MCF 10A (cell line): ENCODE data around the gene NPDC1. TPM values are rescaled to one million over a fixed set of nuclear protein-coding genes. Genes with fewer than 3 reads are reported as not detected.

Source experiments
- BruUV-seq: library from RNA; stranded (reverse); fragments of 400-500 nt; replicated peaks from 2 replicates; lab custom pipeline; 2021; lab: Mats Ljungman, UMichigan
- CTCF ChIA-PET: fragments of 300-600 bp; sonication (Branson Sonifier 250); formaldehyde crosslinking; extraction: SDS; loops from one replicate; lab custom pipeline; 2021; ENCODE audit warnings: antibody characterized with exemption, inconsistent platforms; lab: Yijun Ruan, JAX
- POLR2A ChIA-PET: fragments of 300-600, 350-650 bp; sonication (Branson Sonifier 250); formaldehyde crosslinking; extraction: SDS; loops from one replicate; lab custom pipeline; 2020; ENCODE audit warnings: antibody characterized with exemption, inconsistent platforms; lab: Yijun Ruan, JAX
- DNase-seq: peaks from one replicate; pipeline ENCODE4 v3.0.0-alpha.2; 2018; ENCODE audit not compliant: unreplicated experiment
- H3K27ac Mint-ChIP-seq: one replicate; pipeline ENCODE4 v1.8.0; 2022; ENCODE audit warnings: mild to moderate bottlenecking, low read depth, mixed read lengths; ENCODE audit not compliant: unreplicated experiment
- H3K27me3 Mint-ChIP-seq: one replicate; pipeline ENCODE4 v1.8.0; 2022; ENCODE audit warnings: mixed read lengths; ENCODE audit not compliant: insufficient read depth, unreplicated experiment
- H3K36me3 Mint-ChIP-seq: one replicate; pipeline ENCODE4 v1.8.0; 2022; ENCODE audit warnings: mild to moderate bottlenecking, moderate library complexity, mixed read lengths; ENCODE audit not compliant: insufficient read depth, unreplicated experiment
- H3K4me1 Mint-ChIP-seq: one replicate; pipeline ENCODE4 v1.8.0; 2022; ENCODE audit warnings: mixed read lengths; ENCODE audit not compliant: insufficient read depth, unreplicated experiment
- H3K4me3 Mint-ChIP-seq: one replicate; pipeline ENCODE4 v1.8.0; 2022; ENCODE audit warnings: mild to moderate bottlenecking, moderate library complexity, mixed read lengths; ENCODE audit not compliant: unreplicated experiment
- H3K9me3 Mint-ChIP-seq: one replicate; pipeline ENCODE4 v1.8.0; 2022; ENCODE audit warnings: mixed read lengths; ENCODE audit not compliant: unreplicated experiment
- CTCF ChIP-seq: fragments of 200-600 bp; IDR thresholded peaks from one replicate; pipeline ENCODE4 v1.8.0; 2022; ENCODE audit warnings: antibody characterized with exemption, mild to moderate bottlenecking; ENCODE audit not compliant: unreplicated experiment
- intact Hi-C: fragments of 100-400 bp; cut with micrococcal nuclease; formaldehyde crosslinking; loops from 2 replicates; pipeline ENCODE4 v1.14.1; 2022
- total RNA-seq: library from RNA; stranded (reverse); gene quantifications from 2 replicates; pipeline ENCODE4 v1.2.3, GENCODE V29; 2022

The NPDC1 gene
- total RNA-seq, 1 experiment from 2014 or later: 161 TPM

GRCh38 chr9:136992819-136993369 is 53.1 kb downstream of the NPDC1 start:
- peak overlapping the region; percentile 81 for H3K27ac Mint-ChIP-seq
- intact Hi-C loops: loop anchor here (1.0 kb wide), 1 partner anchor 45 kb away; no protein-coding TSS in a partner anchor
- BruUV-seq: TSS peak; percentile 82
- H3K27me3 Mint-ChIP-seq: no peaks in the 10 kb centered on the region
- CTCF ChIA-PET: interaction anchor here (0.6 to 2.1 kb wide), 4 partner anchors 36 to 822 kb away, joined by 3 to 7 read pairs (median 4); no protein-coding TSS in a partner anchor
- no peak for DNase-seq
- peaks cover 12% of the 10 kb centered on the region for H3K36me3 Mint-ChIP-seq
- H3K9me3 Mint-ChIP-seq: no peaks in the 10 kb centered on the region
- peaks cover 4% of the 10 kb centered on the region for H3K4me1 Mint-ChIP-seq
- H3K4me3 Mint-ChIP-seq: peak overlapping the region; percentile 82
- no peak for TF ChIP-seq CTCF
- POLR2A ChIA-PET: interaction anchor here (0.8 to 2.0 kb wide), 5 partner anchors 21 to 137 kb away, joined by 3 to 9 read pairs (median 5); no protein-coding TSS in a partner anchor

DNA sequence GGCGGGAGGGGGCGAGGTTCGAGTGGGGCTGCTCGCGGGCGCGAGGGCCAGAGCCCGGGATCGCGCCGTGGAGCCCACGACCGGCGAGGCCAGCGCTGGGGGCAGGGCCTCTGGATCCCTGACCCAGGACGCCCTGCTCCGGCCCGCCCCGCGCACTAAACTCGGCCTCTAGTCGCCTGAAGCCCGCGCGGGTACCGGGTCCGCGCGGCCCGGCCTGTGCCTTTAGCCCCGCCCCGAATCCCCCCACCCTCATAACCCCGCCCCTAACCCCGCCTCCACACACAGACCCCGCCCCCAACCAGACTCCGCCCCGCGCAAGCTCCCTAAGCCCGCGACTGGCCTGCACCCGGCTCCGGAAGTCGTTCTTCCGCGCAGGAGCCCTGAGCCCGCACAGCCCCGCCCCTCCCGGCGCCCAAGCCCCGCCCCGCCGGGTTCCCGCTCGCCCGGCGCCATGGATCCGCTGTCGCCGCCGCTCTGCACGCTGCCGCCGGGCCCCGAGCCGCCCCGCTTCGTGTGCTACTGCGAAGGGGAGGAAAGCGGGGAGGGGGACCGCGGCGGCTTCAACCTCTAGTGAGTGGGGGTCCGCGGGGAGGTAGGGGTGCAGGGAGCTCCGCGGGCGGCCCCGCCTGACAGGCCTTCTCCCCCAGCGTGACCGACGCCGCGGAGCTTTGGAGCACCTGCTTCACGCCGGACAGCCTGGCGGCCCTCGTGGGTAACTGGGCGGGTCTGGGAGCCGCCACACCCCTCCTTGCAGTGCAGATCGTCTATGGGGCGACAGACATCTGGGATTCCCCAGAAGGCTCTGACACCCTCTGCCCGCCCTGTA is 53.8 kb downstream of the NPDC1 start, which contains the start of gene PAXX:
PAXX (plus strand) TSS at position 430 of the 826 bp plus-strand sequence; CDS start at position 452, 22 bp downstream.
- intact Hi-C loops: loop anchor here (1.0 kb wide), 1 partner anchor 44 kb away; no protein-coding TSS in a partner anchor
- no peaks in the 10 kb centered on the region for H3K4me1 Mint-ChIP-seq
- peak within 1 kb of the TSS; percentile 82 for H3K4me3 Mint-ChIP-seq
- no TSS peak for BruUV-seq
- H3K27me3 Mint-ChIP-seq: no peaks in the 10 kb centered on the region
- CTCF ChIA-PET: interaction anchor here (0.6 to 2.1 kb wide), 4 partner anchors 12 to 821 kb away, joined by 3 to 7 read pairs (median 4); no protein-coding TSS in a partner anchor
- H3K27ac Mint-ChIP-seq: peak within 1 kb of the TSS; percentile 81
- DNase-seq: peak; percentile 88
- peaks cover 12% of the 10 kb centered on the region for H3K36me3 Mint-ChIP-seq
- POLR2A ChIA-PET: interaction anchor here (0.8 to 2.0 kb wide), 8 partner anchors 12 to 137 kb away, joined by 3 to 9 read pairs (median 5); partner anchors contain the start of genes EDF1 and FBXW5
- no peak for TF ChIP-seq CTCF
- H3K9me3 Mint-ChIP-seq: no peaks in the 10 kb centered on the region

DNA sequence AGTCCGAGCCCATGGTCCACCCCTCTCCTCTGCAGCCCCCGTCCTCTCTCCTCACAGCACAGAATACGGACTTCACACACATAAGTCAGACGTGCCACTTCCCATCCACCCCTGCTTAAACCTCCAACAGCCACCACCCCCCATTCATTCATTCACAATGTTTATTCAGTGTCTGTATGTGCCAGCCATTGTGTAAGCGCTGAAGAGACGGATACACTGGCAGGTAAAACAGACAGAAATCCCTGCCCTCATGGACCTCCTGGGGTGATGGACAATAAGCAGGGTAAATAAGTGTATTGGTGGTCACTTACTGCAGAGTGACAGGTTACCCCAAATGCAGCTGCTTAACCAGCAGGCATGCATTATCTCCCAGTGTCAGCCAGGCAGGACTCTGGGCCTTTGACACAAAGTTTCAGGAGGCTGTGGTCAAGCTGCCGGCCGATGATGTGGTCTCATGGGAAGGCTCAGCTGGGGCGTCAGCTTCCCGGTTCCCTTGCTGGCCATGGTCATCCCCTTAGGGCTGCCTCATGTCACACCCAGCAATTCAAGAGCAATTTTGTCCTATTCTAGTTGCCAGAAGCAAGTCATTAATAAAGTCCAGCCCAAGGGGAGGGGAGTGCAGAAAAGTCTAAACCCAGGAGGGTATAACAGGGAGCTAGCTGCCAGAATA is 55.6 kb downstream of the NPDC1 start:
- peak overlapping the region; percentile 82 for H3K4me3 Mint-ChIP-seq

More for the DNA sequence above, 55.6 kb downstream of the NPDC1 start:
- H3K27me3 Mint-ChIP-seq: no peaks in the 10 kb centered on the region
- BruUV-seq: no TSS peak
- POLR2A ChIA-PET: interaction anchor here (0.7 kb wide), 1 partner anchor 168 kb away, joined by 3 read pairs; no protein-coding TSS in a partner anchor
- no peak for TF ChIP-seq CTCF
- peaks cover 12% of the 10 kb centered on the region for H3K36me3 Mint-ChIP-seq
- no peak for DNase-seq
- no peaks in the 10 kb centered on the region for H3K4me1 Mint-ChIP-seq
- H3K27ac Mint-ChIP-seq: peak overlapping the region; percentile 81
- H3K9me3 Mint-ChIP-seq: no peaks in the 10 kb centered on the region
- CTCF ChIA-PET: interaction anchor here (1.2 to 1.5 kb wide), 2 partner anchors 39 to 246 kb away, joined by 4 read pairs; no protein-coding TSS in a partner anchor
- intact Hi-C loops: no loop called here

Other genes with a start within 250 kb of the NPDC1 start
- 0.26 and 1.3 TPM in 2 replicates for gene CCDC183, start 249.8 kb downstream of the NPDC1 start, total RNA-seq
- gene RABL6, start 238.2 kb downstream of the NPDC1 start, total RNA-seq: 77.8 and 84.2 TPM in 2 replicates
- gene AJM1, start 203.7 kb downstream of the NPDC1 start, total RNA-seq: 5.6 and 5.7 TPM in 2 replicates
- 173 and 193 TPM in 2 replicates for gene PHPT1, start 196.8 kb downstream of the NPDC1 start, total RNA-seq
- gene MAMDC4, start 193.8 kb downstream of the NPDC1 start, total RNA-seq: 11.8 and 14.1 TPM in 2 replicates
- 480 and 581 TPM in 2 replicates for gene EDF1, start 179.9 kb downstream of the NPDC1 start, total RNA-seq
- gene TRAF2, start 159.7 kb downstream of the NPDC1 start, total RNA-seq: 10.7 and 14.1 TPM in 2 replicates
- 88.8 and 100 TPM in 2 replicates for gene FBXW5, start 101.4 kb downstream of the NPDC1 start, total RNA-seq
- 1.0 and 1.1 TPM in 2 replicates for gene C8G, start 100.9 kb downstream of the NPDC1 start, total RNA-seq
- 0.86 and 1.2 TPM in 2 replicates for gene LCN12, start 93.9 kb downstream of the NPDC1 start, total RNA-seq
- gene PTGDS, start 68.7 kb downstream of the NPDC1 start, total RNA-seq: 1.1 and 1.8 TPM in 2 replicates
- not detected in 2 replicates for gene LCNL1, start 63.2 kb downstream of the NPDC1 start, total RNA-seq
- 43.6 and 57.9 TPM in 2 replicates for gene PAXX, start 53.8 kb downstream of the NPDC1 start, total RNA-seq
- 1.2 and 4.2 TPM in 2 replicates for gene CLIC3, start 49.6 kb downstream of the NPDC1 start, total RNA-seq
- gene ABCA2, start 17.9 kb downstream of the NPDC1 start, total RNA-seq: 20.0 and 21.7 TPM in 2 replicates
- gene FUT7, start 14.1 kb downstream of the NPDC1 start, total RNA-seq: 0.12 TPM in 1 of 2 replicates, not detected in the other
- 13.4 and 31.5 TPM in 2 replicates for gene ENTPD2, start 7.9 kb upstream of the NPDC1 start, total RNA-seq
- 5.7 and 15.7 TPM in 2 replicates for gene SAPCD2, start 24.4 kb upstream of the NPDC1 start, total RNA-seq
- gene UAP1L1, start 31.3 kb upstream of the NPDC1 start, total RNA-seq: 1.0 and 3.7 TPM in 2 replicates
- 46.5 and 49.1 TPM in 2 replicates for gene MAN1B1, start 40.8 kb upstream of the NPDC1 start, total RNA-seq
- gene DPP7, start 68.6 kb upstream of the NPDC1 start, total RNA-seq: 139 and 157 TPM in 2 replicates
- gene GRIN1, start 93.0 kb upstream of the NPDC1 start, total RNA-seq: 0.61 and 1.4 TPM in 2 replicates
- not detected in 2 replicates for gene LRRC26, start 123.9 kb upstream of the NPDC1 start, total RNA-seq
- not detected in 2 replicates for gene TMEM210, start 125.9 kb upstream of the NPDC1 start, total RNA-seq
- gene ANAPC2, start 142.4 kb upstream of the NPDC1 start, total RNA-seq: 42.1 and 43.6 TPM in 2 replicates
- 81.4 and 82.6 TPM in 2 replicates for gene SSNA1, start 142.5 kb upstream of the NPDC1 start, total RNA-seq
- gene TPRN, start 154.6 kb upstream of the NPDC1 start, total RNA-seq: 12.6 and 13.4 TPM in 2 replicates
- gene TMEM203, start 159.5 kb upstream of the NPDC1 start, total RNA-seq: 31.4 and 35.6 TPM in 2 replicates
- 16.6 and 18.0 TPM in 2 replicates for gene NDOR1, start 159.5 kb upstream of the NPDC1 start, total RNA-seq
- 2.5 and 3.1 TPM in 2 replicates for gene RNF208, start 176.1 kb upstream of the NPDC1 start, total RNA-seq
- gene CYSRT1, start 179.0 kb upstream of the NPDC1 start, total RNA-seq: 1.4 and 1.8 TPM in 2 replicates
- gene RNF224, start 181.3 kb upstream of the NPDC1 start, total RNA-seq: 0.16 and 0.44 TPM in 2 replicates
- not detected in 2 replicates for gene SLC34A3, start 184.7 kb upstream of the NPDC1 start, total RNA-seq
- 171 and 180 TPM in 2 replicates for gene TUBB4B, start 195.1 kb upstream of the NPDC1 start, total RNA-seq
- gene STPG3, start 205.1 kb upstream of the NPDC1 start, total RNA-seq: not detected in 2 replicates
- 38.0 and 40.5 TPM in 2 replicates for gene NELFB, start 209.2 kb upstream of the NPDC1 start, total RNA-seq
- gene TOR4A, start 231.5 kb upstream of the NPDC1 start, total RNA-seq: 20.6 and 21.9 TPM in 2 replicates